Epidermal melanocyte (primary cell): ENCODE measurements around the gene CAPS.
"Not testable (repeated sequence)": the region's sequence is repeated elsewhere in the genome, so short reads cannot be mapped to it uniquely, and the experiment has no call there.

Experiments
- DNase-seq: peaks from one replicate; pipeline ENCODE4 v3.0.0; 2011; ENCODE audit warnings: low spot score; ENCODE audit not compliant: insufficient read length

Gene CAPS

DNA sequence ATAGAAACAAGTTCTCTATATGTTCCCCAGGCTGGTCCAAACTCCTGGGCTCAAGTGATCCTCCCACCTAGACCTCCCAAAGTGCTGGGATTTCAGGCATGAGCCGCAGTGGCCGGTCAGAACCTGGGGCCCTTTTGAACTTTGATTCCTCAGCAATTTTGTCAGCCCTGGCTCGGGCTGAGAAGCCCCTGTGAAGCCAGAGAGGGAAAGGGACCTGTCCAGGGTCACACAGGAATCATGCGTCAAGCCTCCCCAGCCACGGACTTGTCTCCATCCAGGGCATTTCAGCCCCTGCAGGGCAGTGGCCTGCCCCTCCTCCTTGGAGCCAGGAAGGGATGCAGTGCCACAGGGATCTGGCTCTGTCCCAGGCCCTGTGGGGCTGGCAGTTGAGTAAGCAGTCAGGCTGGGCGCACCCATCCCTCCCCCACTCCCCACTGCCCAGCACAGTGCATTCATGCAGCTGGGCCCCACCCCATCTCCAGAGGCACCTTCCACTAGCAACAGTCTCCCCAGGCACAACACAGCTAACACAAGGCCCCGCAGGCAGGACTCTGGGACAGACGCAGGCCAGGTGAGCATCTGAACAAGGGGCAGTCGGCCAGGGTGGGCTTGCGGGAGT lies at the start of gene CAPS:
CAPS (plus strand) TSS at position 516 of the 619 bp plus-strand sequence. CDS start 153 bp downstream, outside the sequence.
- peak; percentile 79 for DNase-seq

DNA sequence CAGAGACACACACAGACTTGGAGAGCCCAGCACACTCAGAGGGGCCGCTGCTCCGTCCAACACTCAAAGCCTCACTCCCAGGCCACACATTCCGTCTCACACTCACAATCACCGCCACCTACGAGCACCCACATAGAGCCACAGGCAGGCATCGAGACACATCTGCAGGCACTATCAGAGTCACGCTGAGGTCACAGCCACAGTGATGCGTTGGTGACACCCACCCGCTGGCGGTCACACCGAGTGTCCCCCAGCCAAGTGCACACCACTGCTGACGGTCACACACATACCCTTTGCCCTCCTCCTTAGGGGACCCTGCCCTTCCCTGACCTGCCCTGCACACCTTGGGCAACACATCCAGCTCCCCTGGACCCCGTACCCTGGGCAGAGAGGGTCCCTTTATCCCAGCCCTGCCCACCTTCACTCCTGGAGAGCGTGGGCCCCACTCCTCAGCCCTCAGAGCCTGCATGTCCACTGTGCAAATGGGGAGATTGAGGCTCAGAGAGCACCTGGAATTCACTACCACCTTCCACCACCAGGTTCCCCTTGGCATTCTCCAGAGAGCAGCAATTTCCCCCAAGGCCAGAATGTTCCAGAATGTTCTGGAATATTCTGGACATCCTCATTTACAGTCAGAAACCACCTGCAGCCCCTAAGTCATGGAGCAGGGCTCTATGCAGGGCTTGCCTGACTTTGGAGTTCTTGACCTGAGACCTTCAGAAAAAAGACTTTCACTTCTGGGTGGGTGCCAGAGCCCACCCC lies 49.1 kb upstream of the CAPS start:
- DNase-seq, result no peak

- no peak for DNase-seq
Observed at GRCh38 chr19:5865772-5866171, 48.3 kb upstream of the CAPS start.

GRCh38 chr19:5867201-5868136 lies 46.6 kb upstream of the CAPS start:
- DNase-seq, result no peak

DNA sequence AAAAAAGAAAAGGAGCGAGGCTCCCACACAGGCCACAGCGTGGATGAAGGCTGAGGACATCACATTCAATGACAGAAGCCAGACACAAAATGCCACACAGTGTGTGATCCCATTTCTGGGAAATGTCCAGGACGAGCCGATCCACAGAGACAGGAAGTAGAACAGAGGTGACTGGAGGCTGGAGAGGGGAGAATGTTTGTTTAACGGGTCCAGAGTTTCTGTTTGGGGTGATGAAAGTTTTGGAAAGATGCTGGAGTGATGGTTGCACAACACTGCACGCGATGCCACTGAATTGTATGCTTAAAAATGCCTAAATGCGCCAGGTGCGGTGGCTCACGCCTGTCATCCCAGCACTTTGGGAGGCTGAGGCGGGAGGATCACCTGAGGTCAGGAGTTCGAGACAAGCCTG lies 43.1 kb upstream of the CAPS start:
- DNase-seq, result no peak

- DNase-seq, result no peak
Observed at GRCh38 chr19:5873617-5874199, 40.3 kb upstream of the CAPS start.

GRCh38 chr19:5874496-5874895 lies 39.6 kb upstream of the CAPS start:
- DNase-seq, result not testable (repeated sequence)

- no peak for DNase-seq
Observed at GRCh38 chr19:5877427-5877826, 36.6 kb upstream of the CAPS start.

- no peak for DNase-seq
Observed at GRCh38 chr19:5877882-5878281, 36.2 kb upstream of the CAPS start.

DNA sequence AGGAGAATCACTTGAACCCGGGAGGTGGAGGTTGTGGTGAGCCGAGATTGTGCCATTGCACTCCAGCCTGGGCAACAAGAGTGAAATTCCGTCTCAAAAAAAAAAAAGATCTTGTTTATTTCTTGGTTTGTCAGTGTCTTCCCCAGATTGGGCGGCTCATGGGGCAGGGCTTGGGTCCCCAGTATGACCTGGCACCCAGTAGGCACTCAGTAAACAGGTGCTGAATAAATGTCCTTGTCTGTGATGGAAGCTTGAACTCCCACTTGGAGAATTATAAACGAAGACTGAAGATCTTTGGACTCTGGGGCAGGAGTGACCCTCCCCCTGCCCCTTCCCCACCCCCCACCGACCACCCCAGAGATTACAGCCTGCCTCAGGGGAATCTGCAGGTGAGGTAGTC lies 33.9 kb upstream of the CAPS start:
- no peak for DNase-seq

GRCh38 chr19:5880604-5881078 lies 33.4 kb upstream of the CAPS start:
- no peak for DNase-seq

DNA sequence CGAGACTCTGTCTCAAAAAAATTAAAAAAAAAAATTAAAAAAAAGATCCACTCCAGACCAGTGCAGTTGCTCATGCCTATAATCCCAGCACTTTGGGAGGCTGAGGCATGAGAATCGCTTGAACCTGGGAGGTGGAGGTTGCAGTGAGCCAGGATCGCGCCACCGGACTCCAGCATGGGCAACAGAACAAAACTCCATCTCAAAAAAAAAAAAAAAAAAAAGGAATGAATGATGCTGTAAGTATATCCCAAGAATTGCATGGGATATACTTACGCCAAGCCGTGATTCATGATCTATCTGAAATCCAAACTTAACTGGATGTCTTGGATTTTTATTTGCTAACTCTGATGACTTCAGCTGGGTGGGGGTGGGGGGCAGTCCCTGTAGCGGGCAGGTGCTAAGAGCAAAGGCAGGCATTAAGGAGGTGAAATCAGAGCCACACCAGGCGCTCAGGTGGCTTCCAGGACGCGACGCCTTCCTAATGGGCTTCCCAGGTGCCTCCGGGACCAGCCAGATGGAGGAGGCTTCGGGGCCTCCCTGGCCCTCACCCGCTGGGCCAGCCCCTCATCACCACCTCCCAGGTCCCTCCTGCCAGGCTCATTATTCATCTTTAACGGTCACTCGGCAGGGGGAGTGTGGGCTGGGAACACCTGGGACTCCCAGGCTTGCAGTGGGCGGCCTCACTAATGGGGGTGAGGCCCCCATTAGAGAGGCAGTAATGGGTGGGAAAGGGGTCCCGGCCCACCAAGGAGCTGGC lies 32.3 kb upstream of the CAPS start:
- DNase-seq, result no peak

GRCh38 chr19:5882421-5882968 lies 31.6 kb upstream of the CAPS start:
- no peak for DNase-seq

- DNase-seq, result not testable (repeated sequence)
Observed at GRCh38 chr19:5883157-5883873, 30.7 kb upstream of the CAPS start.

DNA sequence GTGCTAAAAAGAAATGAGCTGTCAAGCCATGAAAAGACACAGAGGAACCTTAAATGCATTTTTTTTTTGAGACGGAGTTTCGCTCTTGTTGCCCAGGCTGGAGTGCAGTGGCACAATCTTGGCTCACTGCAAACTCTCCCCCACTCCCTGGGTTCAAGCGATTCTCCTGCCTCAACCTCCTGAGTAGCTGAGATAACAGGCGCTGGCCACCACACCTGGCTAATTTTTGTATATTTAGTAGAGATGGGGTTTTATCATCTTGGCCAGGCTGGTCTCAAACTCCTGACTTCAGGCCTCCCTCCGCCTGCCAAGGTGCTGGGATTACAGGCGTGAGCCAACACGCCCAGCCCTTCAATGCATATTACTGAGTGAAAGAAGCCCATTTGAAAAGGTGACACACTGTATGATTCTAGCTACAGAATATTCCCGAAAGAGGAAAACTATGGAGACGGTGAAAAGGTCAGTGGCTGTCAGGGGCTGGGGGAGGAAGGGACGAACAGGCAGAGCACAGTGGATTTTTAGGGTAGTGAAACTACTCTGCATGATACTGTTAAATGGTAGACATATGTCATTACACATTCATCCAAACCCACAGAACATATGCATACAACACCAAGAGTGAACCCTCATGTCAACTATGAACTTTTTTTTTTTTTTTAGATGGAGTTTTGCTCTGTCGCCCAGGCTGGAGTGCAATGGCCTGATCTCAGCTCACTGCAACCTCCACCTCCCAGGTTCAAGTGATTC lies 29.8 kb upstream of the CAPS start:
- not testable (repeated sequence) for DNase-seq

DNA sequence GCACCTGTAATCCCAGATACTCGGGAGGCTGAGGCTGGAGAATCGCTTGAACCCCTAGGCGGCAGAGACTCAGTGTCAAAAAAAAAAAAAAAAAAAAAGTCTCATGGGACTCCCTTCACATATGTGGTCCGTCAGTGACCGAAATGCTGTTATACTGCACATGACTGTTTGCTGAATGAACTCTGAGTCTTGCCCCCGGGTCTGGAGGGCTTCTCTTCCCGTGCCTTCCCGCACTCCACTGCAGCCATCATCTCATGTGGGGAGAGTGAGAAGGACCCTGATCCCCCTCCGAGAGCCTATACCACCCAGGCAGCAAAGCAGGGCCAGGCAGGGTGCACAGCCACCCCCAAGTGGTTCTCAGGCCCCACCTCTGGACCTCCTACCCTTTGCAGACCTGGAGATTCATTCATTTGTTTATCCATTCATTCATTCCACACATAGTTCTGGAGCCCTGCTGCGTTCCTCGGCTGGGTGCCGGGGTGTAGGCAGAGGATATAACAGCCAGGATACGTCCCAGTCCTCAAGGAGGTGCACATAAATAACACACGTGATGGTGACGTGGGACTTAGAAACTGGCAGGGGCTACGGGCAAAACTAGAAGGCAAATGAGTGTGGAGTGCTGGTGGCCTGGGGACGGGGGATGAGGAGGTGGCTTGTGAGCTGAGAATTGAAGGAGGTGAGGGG lies 24.6 kb upstream of the CAPS start:
- no peak for DNase-seq

GRCh38 chr19:5890099-5890498 lies 24.0 kb upstream of the CAPS start:
- no peak for DNase-seq

DNA sequence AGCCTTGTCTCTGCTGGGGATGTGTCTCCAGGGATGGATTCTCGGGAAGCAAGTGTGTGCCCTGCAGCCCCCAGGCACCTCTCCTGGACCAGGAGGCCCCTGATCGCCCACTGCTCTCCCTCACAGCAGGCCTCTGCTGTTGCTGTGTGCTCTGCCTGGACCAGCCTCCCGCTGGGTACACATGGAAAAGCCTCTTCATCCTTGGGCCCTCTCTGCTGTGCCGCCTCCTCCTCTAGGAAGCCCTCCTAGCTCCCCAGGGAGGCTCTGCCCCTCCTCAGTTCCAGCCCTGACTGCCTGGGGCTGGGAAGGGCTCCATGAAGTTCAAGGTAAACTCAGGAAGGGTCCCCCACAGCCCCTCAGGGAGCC lies 22.5 kb upstream of the CAPS start:
- DNase-seq, result no peak
